Ishikawa (cell line): ENCODE results near the gene CYBB.

ENCODE experiments used
- CEBPB ChIP-seq: IDR thresholded peaks from 2 replicates; pipeline ENCODE4 v1.6.1; 2012
- CREB1 ChIP-seq: IDR thresholded peaks from 2 replicates; pipeline ENCODE4 v1.6.1; 2012; ENCODE audit warnings: low read depth
- EGR1 ChIP-seq: IDR thresholded peaks from 2 replicates; pipeline ENCODE4 v1.6.1; 2012
- EP300 ChIP-seq: IDR thresholded peaks from 2 replicates; pipeline ENCODE4 v1.6.1; 2012; ENCODE audit warnings: borderline replicate concordance
- FOXM1 ChIP-seq: IDR thresholded peaks from 2 replicates; pipeline ENCODE4 v1.6.1; 2012; ENCODE audit warnings: low read depth, borderline replicate concordance
- NFIC ChIP-seq: IDR thresholded peaks from 2 replicates; pipeline ENCODE4 v1.6.1; 2012
- RAD21 ChIP-seq: IDR thresholded peaks from 2 replicates; pipeline ENCODE4 v1.6.1; 2012; ENCODE audit warnings: low read depth
- TAF1 ChIP-seq: IDR thresholded peaks from 2 replicates; pipeline ENCODE4 v1.6.1; 2012; ENCODE audit warnings: low read depth, mild to moderate bottlenecking
- TCF12 ChIP-seq: IDR thresholded peaks from 2 replicates; pipeline ENCODE4 v1.6.1; 2012; ENCODE audit warnings: low read depth
- TEAD4 ChIP-seq: IDR thresholded peaks from 2 replicates; pipeline ENCODE4 v1.6.1; 2012
- USF1 ChIP-seq: IDR thresholded peaks from 2 replicates; pipeline ENCODE4 v1.6.1; 2012
- YY1 ChIP-seq: IDR thresholded peaks from 2 replicates; pipeline ENCODE4 v1.6.1; 2012; ENCODE audit warnings: low read depth
- ZBTB7A ChIP-seq: IDR thresholded peaks from 2 replicates; pipeline ENCODE4 v1.6.1; 2012; ENCODE audit warnings: low read depth
- TF ChIP-seq, protein P1 (sequence below): IDR thresholded peaks from 2 replicates; pipeline ENCODE4 v1.6.1; 2012; ENCODE audit warnings: low read depth, mild to moderate bottlenecking
- TF ChIP-seq, protein P2 (sequence below): IDR thresholded peaks from 2 replicates; pipeline ENCODE4 v1.6.1; 2012

Gene CYBB

DNA sequence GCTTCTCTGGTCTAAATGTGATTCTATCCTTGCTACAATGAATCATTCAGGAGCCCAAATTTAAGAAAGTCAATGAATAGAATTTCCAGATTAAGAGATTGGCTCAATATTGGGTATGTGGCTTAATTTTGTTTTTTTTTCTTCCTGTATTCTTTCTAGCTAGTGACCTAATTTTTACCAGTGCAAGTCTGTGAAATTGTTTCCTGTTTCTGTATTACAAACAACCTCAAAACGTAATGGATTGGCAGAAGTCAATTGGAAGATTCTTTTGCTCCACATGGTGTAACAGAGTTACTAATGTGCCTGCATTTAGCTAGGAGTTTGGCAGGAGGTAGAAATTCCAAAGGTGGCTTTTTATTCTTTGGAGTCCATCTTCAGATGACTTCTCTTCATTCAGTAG lies 49.9 kb downstream of the CYBB start:
- TF ChIP-seq CREB1, result no peak
- no peak for TF ChIP-seq FOXM1
- no peak for TF ChIP-seq USF1
- no peak for TF ChIP-seq ZBTB7A
- no peak for TF ChIP-seq EP300
- no peak for TF ChIP-seq YY1
- no peak for TF ChIP-seq TCF12
- TF ChIP-seq, protein P1, sequence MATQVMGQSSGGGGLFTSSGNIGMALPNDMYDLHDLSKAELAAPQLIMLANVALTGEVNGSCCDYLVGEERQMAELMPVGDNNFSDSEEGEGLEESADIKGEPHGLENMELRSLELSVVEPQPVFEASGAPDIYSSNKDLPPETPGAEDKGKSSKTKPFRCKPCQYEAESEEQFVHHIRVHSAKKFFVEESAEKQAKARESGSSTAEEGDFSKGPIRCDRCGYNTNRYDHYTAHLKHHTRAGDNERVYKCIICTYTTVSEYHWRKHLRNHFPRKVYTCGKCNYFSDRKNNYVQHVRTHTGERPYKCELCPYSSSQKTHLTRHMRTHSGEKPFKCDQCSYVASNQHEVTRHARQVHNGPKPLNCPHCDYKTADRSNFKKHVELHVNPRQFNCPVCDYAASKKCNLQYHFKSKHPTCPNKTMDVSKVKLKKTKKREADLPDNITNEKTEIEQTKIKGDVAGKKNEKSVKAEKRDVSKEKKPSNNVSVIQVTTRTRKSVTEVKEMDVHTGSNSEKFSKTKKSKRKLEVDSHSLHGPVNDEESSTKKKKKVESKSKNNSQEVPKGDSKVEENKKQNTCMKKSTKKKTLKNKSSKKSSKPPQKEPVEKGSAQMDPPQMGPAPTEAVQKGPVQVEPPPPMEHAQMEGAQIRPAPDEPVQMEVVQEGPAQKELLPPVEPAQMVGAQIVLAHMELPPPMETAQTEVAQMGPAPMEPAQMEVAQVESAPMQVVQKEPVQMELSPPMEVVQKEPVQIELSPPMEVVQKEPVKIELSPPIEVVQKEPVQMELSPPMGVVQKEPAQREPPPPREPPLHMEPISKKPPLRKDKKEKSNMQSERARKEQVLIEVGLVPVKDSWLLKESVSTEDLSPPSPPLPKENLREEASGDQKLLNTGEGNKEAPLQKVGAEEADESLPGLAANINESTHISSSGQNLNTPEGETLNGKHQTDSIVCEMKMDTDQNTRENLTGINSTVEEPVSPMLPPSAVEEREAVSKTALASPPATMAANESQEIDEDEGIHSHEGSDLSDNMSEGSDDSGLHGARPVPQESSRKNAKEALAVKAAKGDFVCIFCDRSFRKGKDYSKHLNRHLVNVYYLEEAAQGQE, result no peak
- TF ChIP-seq, protein P2, sequence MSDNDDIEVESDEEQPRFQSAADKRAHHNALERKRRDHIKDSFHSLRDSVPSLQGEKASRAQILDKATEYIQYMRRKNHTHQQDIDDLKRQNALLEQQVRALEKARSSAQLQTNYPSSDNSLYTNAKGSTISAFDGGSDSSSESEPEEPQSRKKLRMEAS, result no peak
- TF ChIP-seq RAD21, result no peak
- no peak for TF ChIP-seq TAF1
- TF ChIP-seq NFIC, result no peak
- TF ChIP-seq CEBPB, result no peak
- TF ChIP-seq EGR1, result no peak
- no peak for TF ChIP-seq TEAD4

- no peak for TF ChIP-seq TEAD4
- no peak for TF ChIP-seq TCF12
- TF ChIP-seq EGR1, result no peak
- TF ChIP-seq, protein P2, result no peak
- no peak for TF ChIP-seq TAF1
- no peak for TF ChIP-seq YY1
- TF ChIP-seq USF1, result no peak
- no peak for TF ChIP-seq CEBPB
- TF ChIP-seq CREB1, result no peak
- no peak for TF ChIP-seq RAD21
- TF ChIP-seq FOXM1, result no peak
- TF ChIP-seq NFIC, result no peak
- no peak for TF ChIP-seq EP300
Measured at GRCh38 chrX:37830371-37830770, 50.5 kb downstream of the CYBB start.

- TF ChIP-seq EP300, result no peak
- TF ChIP-seq, protein P1, result no peak
- TF ChIP-seq USF1, result no peak
- TF ChIP-seq TAF1, result no peak
- TF ChIP-seq CREB1, result no peak
- no peak for TF ChIP-seq RAD21
- no peak for TF ChIP-seq TCF12
- TF ChIP-seq EGR1, result no peak
- no peak for TF ChIP-seq TEAD4
- TF ChIP-seq CEBPB, result no peak
- no peak for TF ChIP-seq FOXM1
Measured at GRCh38 chrX:37834937-37835336, 55.1 kb downstream of the CYBB start.

- no peak for TF ChIP-seq EP300
- no peak for TF ChIP-seq NFIC
- TF ChIP-seq, protein P2, result no peak
- TF ChIP-seq USF1, result no peak
- no peak for TF ChIP-seq CREB1
- TF ChIP-seq FOXM1, result no peak
Measured at GRCh38 chrX:37840931-37841330, 61.1 kb downstream of the CYBB start.

DNA sequence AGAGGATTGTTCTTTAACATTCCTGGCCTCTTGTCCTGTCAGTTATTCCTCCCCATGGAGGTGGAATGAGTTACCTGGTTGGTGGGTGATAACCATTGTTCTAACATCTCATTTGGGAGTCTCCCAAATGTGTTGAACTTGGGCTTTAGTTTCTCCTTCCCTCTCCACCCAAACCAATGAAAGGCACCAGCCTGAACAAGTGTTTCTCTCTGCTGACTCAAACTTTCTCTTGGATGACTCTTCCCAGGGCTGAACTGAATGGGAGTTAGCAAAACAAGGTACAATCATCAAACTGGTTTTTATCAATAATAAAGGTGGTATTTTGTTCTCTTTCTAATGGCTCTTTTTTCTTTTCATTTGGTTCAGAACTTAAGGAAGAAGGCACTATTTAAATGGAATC lies 64.8 kb downstream of the CYBB start:
- TF ChIP-seq RAD21 (no peak), FOXM1 (no peak)
